HepG2 (cell line): Measurements from ENCODE around the gene DPEP1. TPM values are rescaled to one million over a fixed set of nuclear protein-coding genes. Genes with fewer than 3 reads are reported as not detected.

Experiments
- ATF7-NPFF ChIP-seq: sonication (generic); formaldehyde crosslinking; IDR thresholded peaks from 2 replicates; pipeline ENCODE4 v1.8.1; 2023; ENCODE audit warnings: mild to moderate bottlenecking, low read depth, missing genetic modification reagents, moderate library complexity
- CBX5 ChIP-seq: sonication (generic); formaldehyde crosslinking; IDR thresholded peaks from 2 replicates; pipeline ENCODE4 v1.4.0; 2020; ENCODE audit warnings: missing genetic modification reagents, borderline replicate concordance
- CREM ChIP-seq, 2 experiments: sonication (generic) in 1 of 2; formaldehyde crosslinking in 1 of 2; IDR thresholded peaks; 2 replicates each; pipeline versions ENCODE4 v1.4.0 to v1.6.1; 2016 to 2020; ENCODE audit warnings: antibody characterized with exemption in 1 of 2, mild to moderate bottlenecking in 1 of 2, missing genetic modification reagents in 1 of 2
- DNMT1 ChIP-seq: sonication (generic); formaldehyde crosslinking; IDR thresholded peaks from 2 replicates; pipeline ENCODE4 v1.5.1; 2020; ENCODE audit warnings: mild to moderate bottlenecking, missing genetic modification reagents
- ELF1 ChIP-seq: sonication (generic); formaldehyde crosslinking; IDR thresholded peaks from 2 replicates; pipeline ENCODE4 v1.4.0; 2020; ENCODE audit warnings: missing genetic modification reagents
- GLI4 ChIP-seq: sonication (generic); formaldehyde crosslinking; IDR thresholded peaks from 2 replicates; pipeline ENCODE4 v1.5.1; 2020; ENCODE audit warnings: missing genetic modification reagents, mild to moderate bottlenecking, moderate library complexity, borderline replicate concordance
- HINFP ChIP-seq: sonication (generic); formaldehyde crosslinking; IDR thresholded peaks from 2 replicates; pipeline ENCODE4 v1.4.0; 2020; ENCODE audit warnings: low read depth, mild to moderate bottlenecking, missing genetic modification reagents
- SALL2 ChIP-seq: sonication (generic); formaldehyde crosslinking; IDR thresholded peaks from 2 replicates; pipeline ENCODE4 v1.8.1; 2023; ENCODE audit warnings: mild to moderate bottlenecking, missing genetic modification reagents, inconsistent platforms
- TEAD3 ChIP-seq: optimal IDR thresholded peaks from 2 replicates; pipeline ENCODE3; 2016; ENCODE audit warnings: borderline replicate concordance
- ZNF432 ChIP-seq: sonication (generic); formaldehyde crosslinking; IDR thresholded peaks from 2 replicates; pipeline ENCODE4 v1.5.0; 2020; ENCODE audit warnings: missing genetic modification reagents, mild to moderate bottlenecking, borderline replicate concordance
- ZNF44 ChIP-seq: sonication (generic); formaldehyde crosslinking; IDR thresholded peaks from 2 replicates; pipeline ENCODE4 v1.5.1; 2020; ENCODE audit warnings: mild to moderate bottlenecking, missing genetic modification reagents
- ZNF577 ChIP-seq: sonication (generic); formaldehyde crosslinking; IDR thresholded peaks from 2 replicates; pipeline ENCODE4 v1.4.0; 2020; ENCODE audit warnings: mild to moderate bottlenecking, low read depth, missing genetic modification reagents, borderline replicate concordance
- ZNF660 ChIP-seq: sonication (generic); formaldehyde crosslinking; IDR thresholded peaks from 2 replicates; pipeline ENCODE4 v1.5.1; 2020; ENCODE audit warnings: mild to moderate bottlenecking, low read depth, missing genetic modification reagents, borderline replicate concordance
- ZNF883 ChIP-seq: sonication (generic); formaldehyde crosslinking; IDR thresholded peaks from 2 replicates; pipeline ENCODE4 v1.5.1; 2020; ENCODE audit warnings: mild to moderate bottlenecking, missing genetic modification reagents; ENCODE audit errors: not compliant biosample characterization
- polyA plus RNA-seq, 8 experiments: library from polyadenylated mRNA; depleted of rRNA in 3 of 8; stranded (reverse) in 7 of 8; unstranded in 1 of 8; fragments of >200 nt; fragmentation: Illumina TruSeq in 4 of 8; extraction: Trizol in 4 of 8; gene quantifications; 2 replicates each; pipeline versions ENCODE4 v1.2.1 to v1.2.3, GENCODE V29; 2011 to 2016; ENCODE audit warnings: low read depth in 4 of 8, missing spikeins in 1 of 8, mixed read lengths in 1 of 8; ENCODE audit not compliant: insufficient read depth in 1 of 8
- total RNA-seq, 5 experiments: library from RNA; depleted of rRNA; stranded (reverse); fragments of >200 nt; fragmentation: Illumina TruSeq; extraction: Trizol; gene quantifications; 2 replicates each; pipeline ENCODE4 v1.2.3, GENCODE V29; 2016; ENCODE audit warnings: low read depth in 1 of 5
- TF ChIP-seq, protein P1 (sequence below): sonication (generic); formaldehyde crosslinking; IDR thresholded peaks from 2 replicates; pipeline ENCODE4 v1.5.1; 2020; ENCODE audit warnings: missing genetic modification reagents, mild to moderate bottlenecking, borderline replicate concordance
- TF ChIP-seq, protein P2 (sequence below): IDR thresholded peaks from 2 replicates; pipeline ENCODE4 v1.6.1; 2016
- TF ChIP-seq, protein P3 (sequence below): sonication (generic); formaldehyde crosslinking; IDR thresholded peaks from 2 replicates; pipeline ENCODE4 v1.8.1; 2023; ENCODE audit warnings: mild to moderate bottlenecking, missing genetic modification reagents

DPEP1 gene
- total and polyA plus RNA-seq, 2 of the 13 experiments (the other 11 are each of a cell fraction or from before 2014, with no cell fraction given): 37.6 to 52.2 TPM

GRCh38 chr16:89624777-89625761 lies 11.6 kb downstream of the DPEP1 start (continued):
- TF ChIP-seq TEAD3 (CRISPR knock-in tag): peak; percentile 85
- TF ChIP-seq ZNF577: no peak
- no peak for TF ChIP-seq ZNF432
- TF ChIP-seq, protein P1, sequence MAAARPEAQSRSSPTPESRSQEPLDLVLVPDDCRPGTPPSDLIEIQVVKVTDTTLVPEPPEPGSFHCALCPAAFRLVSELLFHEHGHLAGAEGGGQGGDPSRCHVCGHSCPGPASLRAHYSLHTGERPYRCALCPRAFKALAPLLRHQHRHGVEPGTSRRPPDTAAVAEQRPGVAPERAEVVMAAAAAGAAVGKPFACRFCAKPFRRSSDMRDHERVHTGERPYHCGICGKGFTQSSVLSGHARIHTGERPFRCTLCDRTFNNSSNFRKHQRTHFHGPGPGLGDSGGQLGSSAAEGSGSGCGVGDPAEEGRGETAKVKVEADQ (CRISPR knock-in tag): no peak
- TF ChIP-seq CREM (IDR thresholded peaks at IDR 0.05): no peak
- no peak for TF ChIP-seq CREM (CRISPR knock-in tag; IDR thresholded peaks at IDR 0.05)
- TF ChIP-seq ATF7-NPFF: no peak
- TF ChIP-seq, protein P2, sequence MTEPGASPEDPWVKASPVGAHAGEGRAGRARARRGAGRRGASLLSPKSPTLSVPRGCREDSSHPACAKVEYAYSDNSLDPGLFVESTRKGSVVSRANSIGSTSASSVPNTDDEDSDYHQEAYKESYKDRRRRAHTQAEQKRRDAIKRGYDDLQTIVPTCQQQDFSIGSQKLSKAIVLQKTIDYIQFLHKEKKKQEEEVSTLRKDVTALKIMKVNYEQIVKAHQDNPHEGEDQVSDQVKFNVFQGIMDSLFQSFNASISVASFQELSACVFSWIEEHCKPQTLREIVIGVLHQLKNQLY: no peak
- TF ChIP-seq, protein P3, sequence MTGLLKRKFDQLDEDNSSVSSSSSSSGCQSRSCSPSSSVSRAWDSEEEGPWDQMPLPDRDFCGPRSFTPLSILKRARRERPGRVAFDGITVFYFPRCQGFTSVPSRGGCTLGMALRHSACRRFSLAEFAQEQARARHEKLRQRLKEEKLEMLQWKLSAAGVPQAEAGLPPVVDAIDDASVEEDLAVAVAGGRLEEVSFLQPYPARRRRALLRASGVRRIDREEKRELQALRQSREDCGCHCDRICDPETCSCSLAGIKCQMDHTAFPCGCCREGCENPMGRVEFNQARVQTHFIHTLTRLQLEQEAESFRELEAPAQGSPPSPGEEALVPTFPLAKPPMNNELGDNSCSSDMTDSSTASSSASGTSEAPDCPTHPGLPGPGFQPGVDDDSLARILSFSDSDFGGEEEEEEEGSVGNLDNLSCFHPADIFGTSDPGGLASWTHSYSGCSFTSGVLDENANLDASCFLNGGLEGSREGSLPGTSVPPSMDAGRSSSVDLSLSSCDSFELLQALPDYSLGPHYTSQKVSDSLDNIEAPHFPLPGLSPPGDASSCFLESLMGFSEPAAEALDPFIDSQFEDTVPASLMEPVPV (CRISPR knock-in tag): no peak
- no peak for TF ChIP-seq GLI4 (CRISPR knock-in tag)
- TF ChIP-seq SALL2: no peak
- TF ChIP-seq DNMT1 (CRISPR knock-in tag): no peak
- no peak for TF ChIP-seq ELF1
- no peak for TF ChIP-seq CBX5
- TF ChIP-seq ZNF660 (CRISPR knock-in tag): no peak
- no peak for TF ChIP-seq HINFP (CRISPR knock-in tag)
- no peak for TF ChIP-seq ZNF44
- no peak for TF ChIP-seq ZNF883 (CRISPR knock-in tag)
